Breast epithelium (tissue), 4 donors: ENCODE data around the gene LYRM4. TPM values are rescaled to one million over a fixed set of nuclear protein-coding genes. Genes with fewer than 3 reads are reported as not detected.

Source experiments
- DNase-seq, 2 donors: peaks; one replicate each; pipeline ENCODE4 v3.0.0-alpha.2; 2019; ENCODE audit warnings: low spot score in 2 of 2
- H3K27ac ChIP-seq, 2 donors: fragments of 200-600 bp; sonication (generic) in 1 of 2; one replicate each; pipeline ENCODE4 v1.5.1; 2016 to 2019; ENCODE audit warnings: mild to moderate bottlenecking in 1 of 2
- H3K27me3 ChIP-seq, 2 donors: fragments of 200-600 bp; sonication (generic) in 1 of 2; one replicate each; pipeline versions ENCODE4 v1.5.1 to v1.6.0; 2017 to 2019; ENCODE audit warnings: control low read depth in 1 of 2, mild to moderate bottlenecking in 1 of 2
- H3K36me3 ChIP-seq: fragments of 200-600 bp; one replicate; pipeline ENCODE4 v1.5.1; 2019
- H3K4me1 ChIP-seq, 2 donors: fragments of 200-600 bp; sonication (generic); one replicate each; pipeline ENCODE4 v1.5.1; 2016 to 2019; ENCODE audit warnings: control low read depth in 1 of 2
- H3K4me3 ChIP-seq, 3 donors: fragments of 200-600 bp; sonication (generic); 1 replicate in 2 of 3; 2 replicates in 1 of 3; pipeline ENCODE4 v1.5.1; 2016 to 2019; ENCODE audit warnings: mild to moderate bottlenecking in 3 of 3, moderate library complexity in 2 of 3
- H3K9me3 ChIP-seq, 2 donors: fragments of 200-600 bp; sonication (generic) in 1 of 2; one replicate each; pipeline ENCODE4 v1.5.1; 2016 to 2019; ENCODE audit warnings: control low read depth in 1 of 2
- POLR2A ChIP-seq: fragments of 450-650 bp; IDR thresholded peaks from one replicate; pipeline ENCODE4 v1.6.1; 2016; ENCODE audit warnings: antibody characterized with exemption, mild to moderate bottlenecking, moderate library complexity
- POLR2AphosphoS5 ChIP-seq, 3 donors: sonication (generic); formaldehyde crosslinking; IDR thresholded peaks; one replicate each; pipeline ENCODE4 v1.6.1; 2017; ENCODE audit warnings: antibody characterized with exemption in 3 of 3
- intact Hi-C: fragments of 100-400 bp; cut with DNase I; formaldehyde crosslinking; loops from one replicate; pipeline ENCODE4 v1.15.1; 2023; ENCODE audit warnings: low total_unique reads
- total RNA-seq, 3 donors: library from RNA; depleted of rRNA; stranded (reverse); fragments of >200 nt; gene quantifications; one replicate each; pipeline ENCODE4 v1.1.0, GENCODE V29; 2016
- TF ChIP-seq, protein P1 (sequence below), 3 donors: fragments of 450-650 bp; IDR thresholded peaks; one replicate each; pipeline ENCODE4 v1.5.1; 2016 to 2017; ENCODE audit warnings: antibody characterized with exemption in 3 of 3, mild to moderate bottlenecking in 3 of 3, moderate library complexity in 3 of 3

LYRM4 gene
- total RNA-seq, 3 donors from 2014 or later: 24.4 to 38.0 (median 25.0) TPM

DNA sequence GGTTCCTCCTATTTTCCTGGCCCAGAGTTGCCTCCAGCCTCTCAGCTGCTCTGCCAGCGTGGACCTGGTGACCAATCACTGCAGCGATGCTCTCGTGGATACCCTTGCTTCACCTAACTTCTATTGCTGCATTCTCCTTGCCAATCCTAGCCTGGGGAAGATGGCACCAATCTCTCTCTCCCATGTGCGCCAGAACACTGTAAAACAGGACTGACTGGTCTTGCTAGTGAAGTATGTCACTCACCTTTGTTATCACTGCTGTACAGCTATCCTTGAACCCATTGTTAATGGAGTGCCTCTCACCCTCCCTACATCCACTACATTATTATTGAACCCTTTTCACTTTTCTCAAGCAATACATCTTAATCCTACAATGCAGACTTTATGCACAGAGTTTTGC lies 80.1 kb downstream of the LYRM4 start:
- no peaks in the 10 kb centered on the region for H3K9me3 ChIP-seq
- H3K4me3 ChIP-seq: no peak overlapping the region
- H3K27ac ChIP-seq: no peak overlapping the region
- no peak for DNase-seq
- TF ChIP-seq, protein P1, sequence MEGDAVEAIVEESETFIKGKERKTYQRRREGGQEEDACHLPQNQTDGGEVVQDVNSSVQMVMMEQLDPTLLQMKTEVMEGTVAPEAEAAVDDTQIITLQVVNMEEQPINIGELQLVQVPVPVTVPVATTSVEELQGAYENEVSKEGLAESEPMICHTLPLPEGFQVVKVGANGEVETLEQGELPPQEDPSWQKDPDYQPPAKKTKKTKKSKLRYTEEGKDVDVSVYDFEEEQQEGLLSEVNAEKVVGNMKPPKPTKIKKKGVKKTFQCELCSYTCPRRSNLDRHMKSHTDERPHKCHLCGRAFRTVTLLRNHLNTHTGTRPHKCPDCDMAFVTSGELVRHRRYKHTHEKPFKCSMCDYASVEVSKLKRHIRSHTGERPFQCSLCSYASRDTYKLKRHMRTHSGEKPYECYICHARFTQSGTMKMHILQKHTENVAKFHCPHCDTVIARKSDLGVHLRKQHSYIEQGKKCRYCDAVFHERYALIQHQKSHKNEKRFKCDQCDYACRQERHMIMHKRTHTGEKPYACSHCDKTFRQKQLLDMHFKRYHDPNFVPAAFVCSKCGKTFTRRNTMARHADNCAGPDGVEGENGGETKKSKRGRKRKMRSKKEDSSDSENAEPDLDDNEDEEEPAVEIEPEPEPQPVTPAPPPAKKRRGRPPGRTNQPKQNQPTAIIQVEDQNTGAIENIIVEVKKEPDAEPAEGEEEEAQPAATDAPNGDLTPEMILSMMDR (IDR thresholded peaks at IDR 0.05): no peak
- TF ChIP-seq POLR2A (no peak), POLR2AphosphoS5 (IDR thresholded peaks at IDR 0.05) (no peak)
- intact Hi-C loops: no loop called here
- no peaks in the 10 kb centered on the region for H3K27me3 ChIP-seq
- no peaks in the 10 kb centered on the region for H3K36me3 ChIP-seq
- H3K4me1 ChIP-seq: no peaks in the 10 kb centered on the region

DNA sequence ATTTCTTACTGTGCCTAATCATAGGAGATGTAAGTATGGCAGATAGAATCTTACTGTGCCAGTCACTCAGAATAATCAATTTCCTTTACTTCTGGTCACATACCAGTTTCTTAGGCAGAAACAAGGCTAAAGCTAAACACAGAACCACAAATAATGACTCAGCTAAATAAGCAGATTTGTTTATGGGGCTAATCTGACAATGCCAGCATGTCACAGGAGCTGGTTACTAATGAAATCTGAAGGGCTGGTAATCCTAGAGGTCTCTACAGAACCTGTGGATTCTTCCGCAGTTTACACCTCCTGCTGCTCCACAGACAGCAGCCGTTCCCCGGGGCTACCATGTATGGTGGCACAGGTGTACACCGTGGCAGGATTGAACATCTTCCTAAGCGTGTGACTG lies 80.8 kb downstream of the LYRM4 start:
- no peak for TF ChIP-seq POLR2A
- no peak for TF ChIP-seq POLR2AphosphoS5 (IDR thresholded peaks at IDR 0.05)
- TF ChIP-seq, protein P1 (IDR thresholded peaks at IDR 0.05): no peak
- Histone ChIP-seq H3K27me3 (no peaks in the 10 kb centered on the region), H3K9me3 (no peaks in the 10 kb centered on the region), H3K4me3 (no peak overlapping the region), H3K36me3 (no peaks in the 10 kb centered on the region), H3K27ac (no peak overlapping the region), H3K4me1 (no peaks in the 10 kb centered on the region)
- intact Hi-C loops: no loop called here
- DNase-seq: no peak

DNA sequence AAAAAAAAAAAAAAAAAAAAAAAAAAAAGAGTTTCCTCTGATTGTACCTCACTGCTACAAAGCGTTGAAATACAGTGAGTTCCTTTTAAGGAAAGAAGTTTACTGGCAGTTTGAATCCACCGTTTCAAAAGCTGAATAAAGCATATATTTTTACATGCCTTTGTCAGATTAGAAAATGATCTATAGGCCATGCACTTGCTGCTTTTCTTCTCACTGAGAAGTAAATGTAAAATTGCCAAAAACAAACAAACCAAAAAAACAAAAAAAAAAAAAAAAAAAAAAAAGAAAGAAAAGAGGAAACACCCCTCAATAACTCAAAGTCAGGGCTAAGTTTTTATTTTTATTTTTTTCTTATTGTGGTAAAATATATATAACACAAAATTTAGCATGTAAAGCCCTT lies 81.9 kb downstream of the LYRM4 start:
- intact Hi-C loops: no loop called here
- H3K4me1 ChIP-seq: no peaks in the 10 kb centered on the region
- no peaks in the 10 kb centered on the region for H3K9me3 ChIP-seq
- TF ChIP-seq POLR2AphosphoS5 (IDR thresholded peaks at IDR 0.05): no peak
- TF ChIP-seq, protein P1 (IDR thresholded peaks at IDR 0.05): no peak
- no peaks in the 10 kb centered on the region for H3K27me3 ChIP-seq
- H3K4me3 ChIP-seq: no peak overlapping the region
- no peak for DNase-seq
- no peaks in the 10 kb centered on the region for H3K36me3 ChIP-seq
- no peak overlapping the region for H3K27ac ChIP-seq

DNA sequence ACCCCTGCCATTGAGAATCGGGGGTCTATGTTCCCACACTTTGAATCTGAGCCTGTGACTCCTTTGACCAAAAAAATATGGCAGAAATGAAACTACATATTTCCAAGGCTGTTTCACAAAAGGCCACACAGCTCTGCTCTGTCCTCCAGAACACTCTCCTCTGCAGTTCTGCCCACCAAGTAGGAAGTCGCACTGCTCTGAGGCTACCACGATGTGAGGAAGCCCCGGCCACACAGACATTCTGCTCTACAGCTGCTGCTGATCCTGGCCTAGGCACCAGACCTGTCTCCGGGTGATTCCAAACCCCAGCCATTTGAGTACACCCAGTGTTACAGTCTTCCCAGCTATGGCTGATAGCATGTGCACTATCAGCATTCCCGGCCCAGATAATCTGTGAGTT lies 85.1 kb downstream of the LYRM4 start:
- H3K27ac ChIP-seq: no peak overlapping the region
- no peaks in the 10 kb centered on the region for H3K4me1 ChIP-seq
- no peaks in the 10 kb centered on the region for H3K36me3 ChIP-seq
- intact Hi-C loops: no loop called here
- TF ChIP-seq, protein P1 (IDR thresholded peaks at IDR 0.05): no peak
- TF ChIP-seq POLR2A (no peak), POLR2AphosphoS5 (IDR thresholded peaks at IDR 0.05) (no peak)
- no peak for DNase-seq
- no peaks in the 10 kb centered on the region for H3K9me3 ChIP-seq
- H3K27me3 ChIP-seq: no peaks in the 10 kb centered on the region
- no peak overlapping the region for H3K4me3 ChIP-seq

DNA sequence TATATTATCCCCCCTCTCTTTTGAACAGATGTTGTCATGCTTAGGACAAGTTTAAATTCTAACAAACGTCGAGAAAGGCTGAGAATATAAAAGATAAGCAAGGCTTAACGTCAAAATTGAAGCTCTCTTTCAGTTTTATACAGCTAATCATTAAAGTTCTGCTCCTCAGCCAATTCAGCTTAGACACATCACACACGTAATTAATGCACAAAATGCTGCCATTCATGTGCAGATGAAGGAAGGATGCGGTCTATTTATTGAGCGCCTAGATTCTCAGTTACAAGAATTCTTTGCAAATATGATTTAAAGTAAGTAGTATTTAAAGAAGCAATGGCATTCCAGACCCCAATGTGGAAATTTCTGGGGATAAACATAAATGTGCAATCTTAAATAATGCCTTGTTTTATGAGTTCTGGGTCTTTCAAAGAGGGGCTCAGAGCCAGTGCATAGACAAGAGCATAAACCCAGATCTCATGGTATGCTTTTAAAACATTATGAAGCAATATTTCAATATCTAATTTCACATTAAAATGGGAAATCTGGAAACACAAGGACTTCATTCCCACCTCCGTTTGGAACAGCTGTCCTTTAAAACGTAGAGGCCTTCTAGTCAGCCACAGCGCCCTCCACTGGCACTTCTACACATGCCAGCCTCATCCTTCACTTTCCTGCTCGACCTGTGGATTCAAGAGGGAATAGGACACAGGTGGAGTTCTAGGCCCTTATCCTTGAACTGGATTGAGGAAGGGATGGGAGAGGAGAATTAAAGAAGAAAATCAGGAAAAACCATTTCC lies 85.8 kb downstream of the LYRM4 start:
- DNase-seq: no peak
- no peak overlapping the region for H3K27ac ChIP-seq
- TF ChIP-seq POLR2AphosphoS5 (IDR thresholded peaks at IDR 0.05) (no peak), POLR2A (no peak)
- TF ChIP-seq, protein P1 (IDR thresholded peaks at IDR 0.05): no peak
- no peaks in the 10 kb centered on the region for H3K9me3 ChIP-seq
- H3K4me3 ChIP-seq: no peak overlapping the region
- no peaks in the 10 kb centered on the region for H3K27me3 ChIP-seq
- H3K4me1 ChIP-seq: no peaks in the 10 kb centered on the region
- H3K36me3 ChIP-seq: no peaks in the 10 kb centered on the region
- intact Hi-C loops: no loop called here
